Measurements from ENCODE around the gene SYT12. TPM values are rescaled to one million over a fixed set of nuclear protein-coding genes. Genes with fewer than 3 reads are reported as not detected.

The SYT12 gene
- total and polyA plus RNA-seq, 2 of the 4 experiments (the other 2 are of a cell fraction) = 0.54 to 0.74 TPM

DNA sequence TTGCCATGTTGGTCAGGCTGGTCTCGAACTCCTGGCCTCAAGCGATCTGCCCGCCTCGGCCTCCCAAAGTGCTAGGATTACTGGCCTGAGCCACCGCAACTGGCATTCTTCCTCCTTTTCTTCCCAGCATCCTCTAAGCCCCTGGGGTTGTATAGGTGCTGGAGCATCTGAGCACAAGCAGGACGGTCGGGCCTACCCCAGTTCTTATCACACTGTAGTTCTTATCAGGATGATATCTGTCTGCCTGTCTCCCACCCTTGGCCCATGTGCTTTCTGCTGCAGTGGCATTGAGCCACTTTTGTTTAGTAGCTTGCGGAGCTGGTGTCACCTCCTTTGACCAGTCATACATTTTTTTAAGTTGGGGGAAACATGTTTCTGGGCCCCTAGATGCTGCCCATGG lies 35.6 kb downstream of the SYT12 start:
- peaks cover 10% of the 10 kb centered on the region for H3K9me1 ChIP-seq (ENCODE audit: insufficient read depth, low read length)
- ChIA-PET CTCF (no interaction called here), POLR2A (ENCODE audit: unreplicated experiment) (no interaction called here)
- no peaks in the 10 kb centered on the region; the same call in 1 of the 2 replicates for H4K20me1 ChIP-seq (ENCODE audit: insufficient read depth, low read length)
- H3K4me3 ChIP-seq (ENCODE audit: insufficient read depth, low read depth, low read length) = no peak overlapping the region
- H3K56ac ChIP-seq (ENCODE audit: extremely low read depth, insufficient read depth, low read length) = no peak overlapping the region
- dilution Hi-C loops (cut with HindIII; ENCODE audit: low sequenced_read_pairs, unreplicated experiment) = no loop called here
- H3K4me2 ChIP-seq (ENCODE audit: low read depth, low read length) = no peak overlapping the region
- H3K4me1 ChIP-seq (ENCODE audit: control insufficient read depth, insufficient read depth, low read length) = peaks cover 22% of the 10 kb centered on the region
- H2AK9ac ChIP-seq (replicated peaks; ENCODE audit: low read depth, low read length, poor library complexity) = no peak overlapping the region
- no peak overlapping the region for H2AK5ac ChIP-seq (ENCODE audit: low read depth, low read length)
- WGBS, 2 experiments (ENCODE audit: extremely low coverage in 2 of 2, insufficient read length in 1 of 2) = no CpG with 5 or more reads among the region's 8 CpGs
- H2BK15ac ChIP-seq (ENCODE audit: low read depth, low read length) = no peak overlapping the region
- no peaks in the 10 kb centered on the region for H3K9me3 ChIP-seq (ENCODE audit: control insufficient read depth, insufficient read depth, low read length)
- no peak overlapping the region for H3K27ac ChIP-seq (ENCODE audit: insufficient read depth, low read length)
- no peak overlapping the region for H4K8ac ChIP-seq (ENCODE audit: low read depth in 2 of 2, low read length in 2 of 2)
- H3K27me3 ChIP-seq (ENCODE audit: control insufficient read depth, insufficient read depth, low read length) = no peaks in the 10 kb centered on the region
- BruUV-seq (replicated peaks) = no TSS peak
- DNase-seq = no peak
- in situ Hi-C loops (cut with MboI; ENCODE audit: low sequenced_read_pairs) = no loop called here
- no peak overlapping the region for H3K23ac ChIP-seq (ENCODE audit: low read depth, low read length)
- no peak overlapping the region for H3K14ac ChIP-seq (replicated peaks; ENCODE audit: low read depth, low read length)
- no peak overlapping the region for H4K5ac ChIP-seq (ENCODE audit: low read depth, low read length)
- H4K91ac ChIP-seq (ENCODE audit: insufficient read depth, low read depth, low read length) = no peak overlapping the region
- ATAC-seq (ENCODE audit: low read depth) = no peak
- no peak overlapping the region for H3K9ac ChIP-seq (ENCODE audit: low read depth, low read length)
- intact Hi-C loops (cut with micrococcal nuclease) = no loop called here
- no peak overlapping the region for H2BK120ac ChIP-seq (ENCODE audit: low read depth, low read length)
- TF ChIP-seq CHD1 (IDR thresholded peaks at IDR 0.05; ENCODE audit: low read depth, low read length) = no peak
- TF ChIP-seq FOS (IDR thresholded peaks at IDR 0.05; ENCODE audit: low read depth, low read length) = no peak
- no peak for TF ChIP-seq MXI1 (IDR thresholded peaks at IDR 0.05; ENCODE audit: borderline replicate concordance, low read depth, low read length)
- no peak for TF ChIP-seq POLR2A (IDR thresholded peaks at IDR 0.05; ENCODE audit: low read depth, low read length)
- H3K18ac ChIP-seq (ENCODE audit: low read depth, low read length) = no peak overlapping the region
- H3K36me3 ChIP-seq (ENCODE audit: control insufficient read depth, insufficient read depth, low read length) = no peaks in the 10 kb centered on the region
- H3K79me1 ChIP-seq (ENCODE audit: low read depth in 1 of 2, low read length in 2 of 2) = 0 out of 4 replicates have a peak, but pooled peaks cover 0 to 12% of the 10 kb centered on the region in 2 experiments
- H2BK20ac ChIP-seq (ENCODE audit: low read depth, low read length) = no peak overlapping the region
- H2AFZ ChIP-seq (replicated peaks; ENCODE audit: low read length, poor library complexity) = no peak overlapping the region
- no peak overlapping the region for H2BK5ac ChIP-seq (ENCODE audit: low read depth, low read length, poor library complexity, severe bottlenecking)
- H3K4ac ChIP-seq (ENCODE audit: low read depth, low read length) = no peak overlapping the region
